ENCODE data around the gene KLHL21.
"Not testable (repeated sequence)": the region's sequence is repeated elsewhere in the genome, so short reads cannot be mapped to it uniquely, and the experiment has no call there.

Gene KLHL21

DNA sequence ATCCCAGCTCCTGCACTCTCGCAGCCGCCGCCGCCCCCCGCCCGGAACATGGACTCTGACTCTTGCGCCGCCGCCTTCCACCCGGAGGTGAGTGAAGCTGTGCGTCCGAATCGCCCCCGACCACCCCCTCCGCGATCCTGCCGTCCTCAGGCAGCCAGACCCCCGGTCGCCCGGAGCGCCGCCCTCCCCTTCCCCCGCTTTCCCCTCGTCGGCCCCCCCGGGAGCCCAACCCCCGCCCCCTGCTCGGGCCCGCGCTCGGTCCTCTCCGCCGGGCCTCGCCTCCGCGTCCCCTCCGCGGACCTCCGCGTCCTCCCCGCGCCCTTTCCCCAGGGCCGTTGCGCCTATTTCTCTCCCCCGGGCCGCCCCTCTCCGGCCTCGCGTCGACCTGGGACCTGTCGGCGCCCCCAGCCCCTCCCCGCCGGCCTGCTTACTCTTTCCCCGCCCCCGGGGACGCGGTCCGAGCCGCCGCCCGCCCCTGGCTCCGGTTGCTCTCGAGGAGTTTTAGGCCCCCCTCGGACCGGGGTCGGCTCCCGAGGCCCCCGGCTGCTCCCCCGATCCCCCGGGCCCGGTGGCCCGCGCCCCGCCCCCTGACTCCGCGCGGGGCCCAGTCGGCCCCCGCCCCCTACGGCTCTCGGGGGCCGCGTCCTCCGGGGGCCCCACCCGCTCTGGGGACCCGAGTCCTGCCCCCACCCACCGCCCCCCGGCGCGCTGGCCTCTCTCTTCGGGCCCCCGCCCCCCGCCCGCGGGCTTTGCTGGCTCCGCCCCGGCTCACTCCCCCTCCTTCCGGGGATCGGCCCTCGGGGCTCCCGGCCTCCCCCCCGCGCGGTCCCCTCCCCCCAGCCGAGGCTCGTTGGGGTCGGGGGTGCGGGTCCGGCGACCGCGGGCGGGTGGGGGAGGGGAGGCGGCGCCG is 11.6 kb upstream of the KLHL21 start:
- peak overlapping the region; percentile 35 for H3K27ac Mint-ChIP-seq
- peak; percentile 42 for ATAC-seq
- H3K27me3 Mint-ChIP-seq, result no peaks in the 10 kb centered on the region
- H3K4me1 Mint-ChIP-seq, result peaks cover 16% of the 10 kb centered on the region
- H3K9me3 Mint-ChIP-seq, result no peaks in the 10 kb centered on the region
- peak overlapping the region; percentile 79 for H3K4me3 Mint-ChIP-seq
- H3K36me3 Mint-ChIP-seq, result no peaks in the 10 kb centered on the region

DNA sequence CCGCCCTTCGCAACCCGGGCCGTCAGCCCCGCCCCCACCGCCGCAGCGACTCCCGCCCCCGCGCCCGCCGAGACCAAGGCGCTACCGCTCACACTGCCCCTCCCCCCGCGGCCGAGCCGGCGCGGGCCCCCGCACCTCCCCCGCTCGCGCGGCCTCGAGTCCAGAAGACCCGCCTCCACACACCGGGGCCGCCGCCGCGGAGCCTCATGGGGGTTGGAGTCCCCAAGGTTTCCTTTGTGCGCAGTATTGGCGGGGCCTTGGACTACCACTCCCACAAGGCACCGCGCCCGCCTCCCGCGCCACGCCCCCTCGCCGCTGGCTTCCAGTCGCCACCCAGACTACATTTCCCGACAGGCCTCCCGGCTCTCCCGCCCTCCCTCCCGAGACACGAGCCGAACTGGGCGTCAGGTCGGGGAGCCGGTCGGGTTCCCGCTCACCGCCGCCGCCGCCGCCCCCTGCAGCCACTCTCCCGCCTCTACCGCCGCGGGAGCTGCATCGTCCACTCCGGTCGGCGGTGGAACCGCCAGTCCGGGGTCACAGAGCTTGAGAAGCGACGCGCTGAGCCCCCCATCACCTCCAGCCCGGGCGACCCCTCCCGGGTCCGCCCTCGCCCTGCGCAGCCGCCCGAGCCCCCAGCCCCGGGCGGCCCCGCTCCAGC is 10.8 kb upstream of the KLHL21 start, which contains the start of gene PHF13:
Gene PHF13, plus strand, starts transcription at position 371 of the 658 bp plus-strand sequence. CDS start 336 bp downstream, outside the sequence.
- Mint-ChIP-seq H3K27me3 (no peaks in the 10 kb centered on the region), H3K36me3 (no peaks in the 10 kb centered on the region), H3K4me1 (peaks cover 16% of the 10 kb centered on the region), H3K4me3 (peak within 1 kb of the TSS; percentile 79), H3K9me3 (no peaks in the 10 kb centered on the region), H3K27ac (peak within 1 kb of the TSS; percentile 35)
- peak; percentile 97 for ATAC-seq

- Mint-ChIP-seq H3K36me3 (no peaks in the 10 kb centered on the region), H3K9me3 (no peaks in the 10 kb centered on the region), H3K4me1 (peaks cover 16% of the 10 kb centered on the region), H3K4me3 (peak overlapping the region; percentile 78), H3K27ac (peak overlapping the region; percentile 35), H3K27me3 (no peaks in the 10 kb centered on the region)
- ATAC-seq, result peak; percentile 62
These were observed 10.1 kb upstream of the KLHL21 start for GRCh38 chr1:6612641-6613360.

- Mint-ChIP-seq H3K27ac (peak overlapping the region; percentile 93), H3K27me3 (no peaks in the 10 kb centered on the region), H3K9me3 (no peaks in the 10 kb centered on the region), H3K36me3 (peaks cover 6% of the 10 kb centered on the region), H3K4me1 (peaks cover 35% of the 10 kb centered on the region), H3K4me3 (peak overlapping the region; percentile 84)
- ATAC-seq, result no peak
These were observed 1.4 kb upstream of the KLHL21 start for GRCh38 chr1:6603915-6604558.

DNA sequence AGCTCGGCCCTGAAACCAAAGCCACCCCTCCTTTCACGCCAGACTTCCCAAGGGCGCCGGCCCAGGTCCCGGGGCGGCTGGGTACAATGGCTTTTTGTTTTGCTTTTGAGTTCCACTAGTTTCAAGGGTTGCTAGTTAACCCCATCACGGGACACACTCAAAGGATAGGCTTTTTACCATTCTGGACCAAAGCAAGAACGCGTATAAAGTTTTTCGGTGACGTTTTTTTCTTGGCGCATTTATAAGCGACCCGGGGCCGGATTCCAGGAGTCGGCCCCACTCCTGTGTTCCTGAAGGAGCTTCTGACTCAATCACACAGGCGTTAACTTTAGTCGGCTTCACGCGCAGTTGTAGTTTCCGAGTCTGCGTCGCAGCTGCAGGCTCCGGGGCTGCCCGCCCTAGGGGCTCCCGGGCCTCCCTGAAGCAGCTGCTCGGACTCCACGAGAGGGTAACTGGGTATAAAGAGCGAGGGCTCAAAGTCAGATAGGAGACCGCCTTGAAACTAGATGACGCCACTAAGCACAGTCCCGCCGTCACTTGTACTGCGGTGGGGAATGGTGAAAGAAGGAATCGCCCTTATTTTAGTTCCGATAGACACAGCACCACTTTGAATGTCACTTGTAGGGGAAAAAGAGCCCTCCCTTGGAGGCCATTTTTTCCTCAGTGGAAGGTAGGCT is 707 bp upstream of the KLHL21 start:
- no peaks in the 10 kb centered on the region for H3K27me3 Mint-ChIP-seq
- H3K27ac Mint-ChIP-seq, result peak overlapping the region; percentile 93
- peaks cover 10% of the 10 kb centered on the region for H3K36me3 Mint-ChIP-seq
- peak; percentile 42 for ATAC-seq
- H3K4me3 Mint-ChIP-seq, result peak overlapping the region; percentile 84
- peaks cover 41% of the 10 kb centered on the region for H3K4me1 Mint-ChIP-seq
- H3K9me3 Mint-ChIP-seq, result no peaks in the 10 kb centered on the region

DNA sequence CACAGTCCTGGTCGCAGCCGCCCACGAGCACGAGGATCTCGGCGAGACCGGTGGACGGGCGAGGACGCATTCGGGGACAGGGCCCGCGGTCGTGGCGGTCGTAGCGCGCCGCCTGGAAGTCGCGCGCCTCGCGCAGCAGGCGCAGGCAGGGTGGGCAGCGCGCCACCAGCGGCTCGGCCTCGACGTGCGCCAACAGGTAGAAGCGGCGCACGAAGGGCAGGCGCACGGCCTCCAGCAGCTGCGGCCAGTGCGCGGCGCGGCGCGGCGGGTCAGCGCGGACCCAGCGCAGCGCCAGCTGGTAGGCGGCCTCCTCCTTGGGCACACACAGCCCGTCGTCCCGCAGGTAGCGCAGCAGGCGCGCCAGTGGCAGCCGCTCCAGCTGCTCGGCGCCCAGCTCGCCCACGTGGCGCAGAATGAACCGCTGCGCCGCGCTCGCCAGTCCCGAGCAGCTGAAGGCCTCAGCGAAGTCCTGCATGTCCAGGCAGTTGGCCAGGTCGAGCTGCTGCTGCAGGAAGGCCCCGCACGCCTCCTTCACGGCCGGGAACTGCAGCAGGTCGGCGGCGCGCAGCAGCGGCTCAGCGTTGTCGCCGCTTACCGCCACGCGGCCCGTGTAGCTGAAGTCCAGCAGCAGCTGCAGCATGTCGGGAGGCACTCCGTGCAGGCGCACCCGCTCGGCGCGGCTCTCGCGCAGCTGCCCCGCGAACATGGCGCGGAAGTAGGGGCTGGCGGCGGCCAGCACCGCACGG is 573 bp downstream of the KLHL21 start:
- Mint-ChIP-seq H3K9me3 (no peaks in the 10 kb centered on the region), H3K27ac (peak overlapping the region; percentile 93), H3K36me3 (peaks cover 10% of the 10 kb centered on the region), H3K4me1 (peaks cover 46% of the 10 kb centered on the region), H3K27me3 (no peaks in the 10 kb centered on the region), H3K4me3 (peak overlapping the region; percentile 95)
- peak; percentile 60 for ATAC-seq

DNA sequence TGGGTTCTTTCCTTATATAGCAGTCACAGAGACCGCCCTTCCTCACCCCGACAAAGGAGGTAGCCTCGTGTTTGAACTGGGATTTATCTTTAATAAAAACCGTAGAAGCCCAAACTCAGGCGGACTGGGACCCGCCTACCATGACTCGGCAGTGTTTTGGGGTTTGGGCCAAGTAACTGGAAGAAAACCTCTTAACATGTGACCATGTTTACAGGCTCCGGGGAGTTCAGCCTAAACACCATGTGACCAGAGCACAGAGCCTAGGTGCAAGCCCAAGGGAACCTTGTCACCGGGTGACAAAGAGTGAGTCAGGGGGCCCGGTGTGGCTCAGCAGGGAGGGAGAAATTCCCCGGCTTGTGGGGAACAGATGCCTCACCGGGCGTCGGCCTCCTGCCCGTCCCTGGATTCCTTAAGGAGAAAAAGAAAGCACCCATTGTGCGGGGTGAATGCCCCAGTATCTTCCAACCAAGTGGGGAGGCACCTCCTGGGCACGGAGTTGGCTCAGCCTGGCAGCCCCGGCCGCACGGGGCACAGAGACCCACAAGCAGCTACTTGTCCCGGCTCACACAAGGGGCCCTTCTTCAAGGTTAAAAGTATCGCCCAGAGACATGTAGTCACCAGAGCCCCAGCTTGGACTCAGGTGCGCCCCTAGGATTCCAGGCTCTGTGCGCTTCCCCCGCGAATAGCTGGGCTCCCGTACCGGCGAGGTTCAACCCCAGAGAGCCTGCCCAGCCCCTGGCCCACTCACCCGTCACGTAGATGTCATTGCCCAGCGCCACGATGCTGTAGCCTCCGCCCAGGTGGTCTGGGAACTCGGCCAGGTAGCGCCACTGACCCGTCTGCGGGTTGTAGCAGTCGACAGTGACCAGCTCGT is 1.4 kb downstream of the KLHL21 start:
- no peaks in the 10 kb centered on the region for H3K27me3 Mint-ChIP-seq
- peaks cover 50% of the 10 kb centered on the region for H3K4me1 Mint-ChIP-seq
- peak overlapping the region; percentile 93 for H3K27ac Mint-ChIP-seq
- no peaks in the 10 kb centered on the region for H3K9me3 Mint-ChIP-seq
- peak overlapping the region; percentile 95 for H3K4me3 Mint-ChIP-seq
- ATAC-seq, result peak; percentile 69
- peaks cover 15% of the 10 kb centered on the region for H3K36me3 Mint-ChIP-seq

GRCh38 chr1:6600410-6601048 is 2.1 kb downstream of the KLHL21 start:
- H3K27ac Mint-ChIP-seq, result peak overlapping the region; percentile 93
- no peaks in the 10 kb centered on the region for H3K27me3 Mint-ChIP-seq
- H3K4me3 Mint-ChIP-seq, result peak overlapping the region; percentile 95
- H3K36me3 Mint-ChIP-seq, result peaks cover 21% of the 10 kb centered on the region
- peaks cover 56% of the 10 kb centered on the region for H3K4me1 Mint-ChIP-seq
- no peak for ATAC-seq
- no peaks in the 10 kb centered on the region for H3K9me3 Mint-ChIP-seq

GRCh38 chr1:6599991-6600390 is 2.7 kb downstream of the KLHL21 start:
- peaks cover 21% of the 10 kb centered on the region for H3K36me3 Mint-ChIP-seq
- not testable (repeated sequence) for H3K9me3 Mint-ChIP-seq, ATAC-seq, H3K27me3 Mint-ChIP-seq
- peaks cover 56% of the 10 kb centered on the region for H3K4me1 Mint-ChIP-seq
- H3K4me3 Mint-ChIP-seq, result peak overlapping the region; percentile 95
- H3K27ac Mint-ChIP-seq, result peak overlapping the region; percentile 93

DNA sequence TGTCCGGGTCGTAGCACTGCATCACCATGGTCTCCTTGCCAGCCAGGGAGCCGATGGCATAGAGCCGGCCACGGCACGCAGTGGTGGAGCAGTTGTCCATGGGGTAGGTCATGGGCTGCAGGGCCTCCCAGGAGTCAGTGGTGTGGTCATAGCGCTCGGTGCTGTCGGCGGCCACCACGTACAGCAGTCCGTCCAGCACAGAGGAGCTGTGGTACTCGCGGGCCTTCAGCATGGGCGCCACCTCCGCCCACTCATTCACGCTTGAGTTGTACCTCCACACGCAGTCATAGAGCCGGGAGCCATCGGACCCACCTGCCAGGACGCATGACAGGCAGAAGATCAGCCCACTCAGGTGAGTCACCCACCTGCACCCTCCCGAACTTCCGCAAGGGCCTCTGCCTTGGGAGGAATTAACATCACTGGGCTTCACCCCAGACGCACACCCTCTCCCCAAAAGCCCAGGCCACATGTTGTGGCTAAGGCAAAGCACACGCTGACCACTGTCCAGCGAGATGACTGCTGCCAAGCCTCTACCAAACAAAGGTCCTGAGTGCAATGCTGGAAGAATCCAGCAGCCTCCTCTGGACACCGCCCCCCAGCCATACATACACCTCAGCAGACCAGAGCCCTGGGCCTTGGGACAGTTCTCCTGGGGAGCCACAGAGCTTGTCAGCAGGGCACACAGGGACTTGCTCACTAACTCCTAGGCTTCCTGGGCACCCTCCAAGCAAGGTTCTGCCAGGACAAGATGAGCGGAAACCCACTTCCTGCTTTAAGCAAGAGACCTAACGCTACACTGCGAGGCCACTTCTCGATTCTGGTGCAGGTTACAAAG is 3.3 kb downstream of the KLHL21 start:
- Mint-ChIP-seq H3K36me3 (peaks cover 21% of the 10 kb centered on the region), H3K9me3 (no peaks in the 10 kb centered on the region), H3K27ac (peak overlapping the region; percentile 93), H3K4me3 (peak overlapping the region; percentile 95), H3K4me1 (peaks cover 56% of the 10 kb centered on the region), H3K27me3 (no peaks in the 10 kb centered on the region)
- ATAC-seq, result no peak

- no peak for ATAC-seq
- Mint-ChIP-seq H3K9me3 (no peaks in the 10 kb centered on the region), H3K4me3 (no peak overlapping the region), H3K27me3 (no peaks in the 10 kb centered on the region), H3K36me3 (peaks cover 21% of the 10 kb centered on the region), H3K4me1 (peaks cover 46% of the 10 kb centered on the region), H3K27ac (no peak overlapping the region)
These were observed 4.9 kb downstream of the KLHL21 start for GRCh38 chr1:6597777-6598131.
